Nephron (organoid): ENCODE measurements around the gene PRR35.

ENCODE experiments used
- H3K27ac Mint-ChIP-seq, 3 experiments: 2 replicates each; pipeline ENCODE4 v1.8.0; 2020; ENCODE audit warnings: mixed read lengths in 3 of 3, mild to moderate bottlenecking in 2 of 3, moderate library complexity in 1 of 3
- H3K27me3 Mint-ChIP-seq: 2 replicates; pipeline ENCODE4 v1.8.0; 2021; ENCODE audit warnings: low read depth, mild to moderate bottlenecking, moderate library complexity, mixed read lengths
- H3K36me3 Mint-ChIP-seq: 2 replicates; pipeline ENCODE4 v1.8.0; 2020; ENCODE audit warnings: low read depth, mixed read lengths
- H3K4me1 Mint-ChIP-seq: 2 replicates; pipeline ENCODE4 v1.8.0; 2020; ENCODE audit warnings: mixed read lengths
- H3K4me3 Mint-ChIP-seq, 3 experiments: 2 replicates each; pipeline ENCODE4 v1.8.0; 2020; ENCODE audit warnings: mild to moderate bottlenecking in 3 of 3, mixed read lengths in 3 of 3, moderate library complexity in 2 of 3
- H3K9me3 Mint-ChIP-seq: 2 replicates; pipeline ENCODE4 v1.8.0; 2020; ENCODE audit warnings: mixed read lengths
- CTCF ChIP-seq, 3 experiments: fragments of 200-600 bp; sonication (generic); IDR thresholded peaks; one replicate each; pipeline ENCODE4 v1.5.0; 2021; ENCODE audit warnings: antibody characterized with exemption in 3 of 3; ENCODE audit not compliant: unreplicated experiment in 3 of 3

Gene PRR35

GRCh38 chr16:559411-560203, 587 bp upstream of the PRR35 start:
- H3K4me1 Mint-ChIP-seq = peaks cover 8% of the 10 kb centered on the region
- no peaks in the 10 kb centered on the region for H3K9me3 Mint-ChIP-seq
- H3K27ac Mint-ChIP-seq = no peak overlapping the region
- H3K4me3 Mint-ChIP-seq = peak overlapping the region in 2 of 3 experiments; percentile 28 to 74
- peaks cover 37% of the 10 kb centered on the region for H3K27me3 Mint-ChIP-seq
- no peak for TF ChIP-seq CTCF (IDR thresholded peaks at IDR 0.05; ENCODE audit: unreplicated experiment in 3 of 3)
- H3K36me3 Mint-ChIP-seq = no peaks in the 10 kb centered on the region

- Mint-ChIP-seq H3K4me1 (peaks cover 8% of the 10 kb centered on the region), H3K27me3 (peaks cover 37% of the 10 kb centered on the region), H3K9me3 (no peaks in the 10 kb centered on the region), H3K27ac (no peak overlapping the region), H3K36me3 (no peaks in the 10 kb centered on the region), H3K4me3 (no peak overlapping the region)
- TF ChIP-seq CTCF (IDR thresholded peaks at IDR 0.05; ENCODE audit: unreplicated experiment in 3 of 3) = no peak
Observed at GRCh38 chr16:560701-561412, 663 bp downstream of the PRR35 start.

GRCh38 chr16:561413-561794, 1.2 kb downstream of the PRR35 start:
- Mint-ChIP-seq H3K36me3 (no peaks in the 10 kb centered on the region), H3K4me1 (peaks cover 9% of the 10 kb centered on the region), H3K4me3 (no peak overlapping the region), H3K27ac (no peak overlapping the region), H3K9me3 (no peaks in the 10 kb centered on the region), H3K27me3 (peaks cover 37% of the 10 kb centered on the region)
- TF ChIP-seq CTCF (IDR thresholded peaks at IDR 0.05; ENCODE audit: unreplicated experiment in 3 of 3) = no peak

- peak overlapping the region; percentile 28 to 73 (median 45) for H3K4me3 Mint-ChIP-seq
- H3K27ac Mint-ChIP-seq = peak overlapping the region; percentile 47 to 96 (median 72)
- TF ChIP-seq CTCF (IDR thresholded peaks at IDR 0.05; ENCODE audit: unreplicated experiment in 3 of 3) = no peak
- H3K27me3 Mint-ChIP-seq = peaks cover 32% of the 10 kb centered on the region
- H3K9me3 Mint-ChIP-seq = no peaks in the 10 kb centered on the region
- H3K4me1 Mint-ChIP-seq = peaks cover 18% of the 10 kb centered on the region
- H3K36me3 Mint-ChIP-seq = no peaks in the 10 kb centered on the region
Observed at GRCh38 chr16:561957-562938, 2.1 kb downstream of the PRR35 start.

- no peak for TF ChIP-seq CTCF (IDR thresholded peaks at IDR 0.05; ENCODE audit: unreplicated experiment in 3 of 3)
- Mint-ChIP-seq H3K9me3 (no peaks in the 10 kb centered on the region), H3K4me1 (peaks cover 18% of the 10 kb centered on the region)
Observed at GRCh38 chr16:563072-563644, 3.0 kb downstream of the PRR35 start.

More at GRCh38 chr16:563072-563644, 3.0 kb downstream of the PRR35 start:
- H3K27ac Mint-ChIP-seq = peak overlapping the region in 1 of 3 experiments; percentile 47
- no peak overlapping the region for H3K4me3 Mint-ChIP-seq
- no peaks in the 10 kb centered on the region for H3K36me3 Mint-ChIP-seq
- peaks cover 28% of the 10 kb centered on the region for H3K27me3 Mint-ChIP-seq
